ENCODE measurements around the gene RSRC1.

RSRC1 gene

DNA sequence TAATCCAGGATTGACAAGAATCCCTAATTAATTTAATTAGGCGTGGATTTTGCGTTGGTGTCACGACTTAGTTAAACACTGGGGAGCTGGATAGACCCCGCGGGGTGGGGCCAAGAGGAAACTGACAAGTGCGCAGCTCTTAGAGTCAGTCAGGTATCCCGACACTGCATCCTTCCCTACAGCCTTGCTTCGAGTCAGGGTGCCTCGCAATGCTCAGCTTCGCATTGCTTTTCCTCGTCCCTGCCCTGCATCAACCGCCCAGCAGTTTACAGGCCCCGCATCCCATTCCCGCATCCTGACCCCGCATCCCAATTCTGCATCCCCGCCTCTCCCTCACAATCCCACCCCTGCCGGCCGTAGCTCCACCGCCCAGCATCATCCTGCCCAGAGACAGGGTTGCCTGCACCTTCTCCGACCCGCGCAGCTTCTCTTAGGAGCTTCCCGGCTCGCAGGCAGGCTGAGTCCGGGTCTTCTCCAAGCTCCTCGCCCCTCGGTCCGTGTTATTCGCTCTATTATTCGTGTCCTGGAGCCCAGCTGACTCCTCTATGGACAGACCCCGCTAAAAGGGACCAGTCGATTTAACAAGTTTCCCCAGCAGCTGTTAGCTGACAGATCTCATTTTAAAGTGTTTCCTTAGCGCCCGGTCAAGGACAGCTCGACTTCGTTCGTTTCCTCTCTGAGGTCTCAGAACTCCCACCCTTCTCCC, 3.0 kb upstream of the RSRC1 start:
- Histone ChIP-seq H3K4me3 (ENCODE audit: low read length) (no peak overlapping the region), H3K23ac (ENCODE audit: low read length) (no peak overlapping the region), H2BK120ac (ENCODE audit: low read depth, low read length) (no peak overlapping the region), H3K4ac (ENCODE audit: low read depth, low read length) (no peak overlapping the region), H3K4me2 (ENCODE audit: low read length) (peak overlapping the region; percentile 51), H3K27ac (ENCODE audit: low read depth, low read length) (no peak overlapping the region), H4K8ac (ENCODE audit: low read depth, low read length) (no peak overlapping the region), H3K9ac (ENCODE audit: low read length) (no peak overlapping the region), H4K5ac (ENCODE audit: low read length) (no peak overlapping the region), H3K18ac (ENCODE audit: low read length) (no peak overlapping the region), H2BK5ac (ENCODE audit: low read length) (no peak overlapping the region), H3K79me2 (ENCODE audit: control insufficient read depth, insufficient read depth, low read length) (no peaks in the 10 kb centered on the region), H3K79me1 (ENCODE audit: low read length) (no peaks in the 10 kb centered on the region), H3K27me3 (ENCODE audit: insufficient read depth, low read length, poor library complexity) (peaks cover 26% of the 10 kb centered on the region), H2BK15ac (replicated peaks; ENCODE audit: low read depth) (no peak overlapping the region), H3K4me1 (ENCODE audit: control insufficient read depth, low read depth, low read length) (peaks cover 2% of the 10 kb centered on the region), H2AK5ac (ENCODE audit: low read length) (no peak overlapping the region), H3K36me3 (ENCODE audit: control insufficient read depth, insufficient read depth, low read length) (no peaks in the 10 kb centered on the region), H3K56ac (ENCODE audit: low read length) (peak overlapping the region; percentile 52)
- no CpG with 5 or more reads among the region's 37 CpGs for WGBS (ENCODE audit: extremely low coverage, insufficient coverage, low lambda C conversion rate)
- peak; percentile 80 for DNase-seq

DNA sequence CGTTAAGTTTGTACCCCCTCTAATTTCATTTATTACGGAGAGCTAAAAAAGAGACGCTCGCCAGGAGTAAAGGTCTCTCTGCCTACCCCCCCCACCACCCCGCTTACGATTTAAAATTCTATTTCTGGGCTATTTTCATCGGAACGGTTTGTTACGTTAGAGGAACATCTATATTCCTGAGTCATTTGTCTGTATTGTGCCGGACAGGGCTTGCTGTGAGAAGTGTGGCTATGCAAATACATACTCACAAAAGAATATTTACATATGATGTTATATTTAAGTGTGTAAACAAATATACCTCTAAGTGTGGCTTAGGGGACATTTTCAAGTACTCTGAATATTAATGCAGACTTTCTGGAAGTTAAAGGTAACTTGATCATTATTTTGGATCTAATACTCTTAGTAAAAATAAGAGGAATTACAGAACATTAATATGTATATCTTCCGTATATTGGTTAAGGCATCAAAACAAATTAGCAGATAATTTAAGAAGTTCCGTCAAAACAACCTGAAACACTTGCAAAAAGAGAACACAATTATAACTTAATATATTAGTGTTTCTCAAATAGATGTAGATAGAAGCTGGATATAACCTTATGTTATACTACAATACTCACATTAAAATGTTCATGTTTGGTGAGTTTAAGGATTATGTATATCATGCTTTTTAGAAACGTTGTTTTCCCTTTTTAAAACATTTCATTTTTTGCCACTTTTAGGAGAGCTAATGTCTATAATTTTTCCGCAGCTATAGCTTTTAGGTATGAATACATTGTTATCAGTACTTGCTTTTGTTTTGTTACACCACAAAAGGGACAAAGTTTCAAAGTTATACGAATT, 2.1 kb upstream of the RSRC1 start:
- Histone ChIP-seq H3K56ac (ENCODE audit: low read length) (no peak overlapping the region), H3K9ac (ENCODE audit: low read length) (no peak overlapping the region), H3K4me3 (ENCODE audit: low read length) (no peak overlapping the region), H3K4ac (ENCODE audit: low read depth, low read length) (no peak overlapping the region), H3K18ac (ENCODE audit: low read length) (no peak overlapping the region), H3K79me1 (ENCODE audit: low read length) (peaks cover 1% of the 10 kb centered on the region), H3K27ac (ENCODE audit: low read depth, low read length) (no peak overlapping the region), H3K4me2 (ENCODE audit: low read length) (no peak overlapping the region), H4K8ac (ENCODE audit: low read depth, low read length) (no peak overlapping the region), H3K79me2 (ENCODE audit: control insufficient read depth, insufficient read depth, low read length) (peaks cover 2% of the 10 kb centered on the region), H3K36me3 (ENCODE audit: control insufficient read depth, insufficient read depth, low read length) (no peaks in the 10 kb centered on the region), H3K23ac (ENCODE audit: low read length) (no peak overlapping the region), H2BK120ac (ENCODE audit: low read depth, low read length) (no peak overlapping the region), H3K27me3 (ENCODE audit: insufficient read depth, low read length, poor library complexity) (peaks cover 17% of the 10 kb centered on the region), H2BK5ac (ENCODE audit: low read length) (no peak overlapping the region), H4K5ac (ENCODE audit: low read length) (no peak overlapping the region), H2BK15ac (replicated peaks; ENCODE audit: low read depth) (no peak overlapping the region), H3K4me1 (ENCODE audit: control insufficient read depth, low read depth, low read length) (no peaks in the 10 kb centered on the region), H2AK5ac (ENCODE audit: low read length) (no peak overlapping the region)
- WGBS (ENCODE audit: extremely low coverage, insufficient coverage, low lambda C conversion rate): no CpG with 5 or more reads among the region's 15 CpGs
- no peak for DNase-seq

DNA sequence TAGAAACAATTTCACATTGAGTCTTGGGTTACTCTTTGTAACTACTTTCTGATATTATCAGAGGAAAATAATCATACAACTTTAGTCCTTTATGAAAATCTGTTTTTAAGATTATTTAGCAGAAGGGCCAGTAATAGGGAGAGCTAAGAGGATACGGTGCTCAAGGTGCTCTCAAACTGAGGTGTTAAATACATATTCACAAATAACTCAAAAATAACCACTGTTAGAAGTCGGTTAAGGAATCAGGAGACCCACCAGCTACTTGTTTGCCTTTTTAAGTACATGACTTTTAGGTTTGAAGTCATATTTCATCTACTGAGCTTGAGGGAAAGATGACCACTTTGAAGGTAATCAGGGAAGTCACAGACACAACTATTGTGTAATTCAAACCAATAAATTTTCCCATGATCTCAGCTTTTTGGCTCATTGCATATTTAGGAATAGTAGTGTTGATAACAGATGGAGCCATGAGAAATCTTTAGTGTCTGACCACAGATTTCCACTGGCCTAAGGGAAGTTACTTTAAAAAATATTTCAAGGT, 1.4 kb upstream of the RSRC1 start:
- DNase-seq: no peak
- H4K5ac ChIP-seq (ENCODE audit: low read length): no peak overlapping the region

DNA sequence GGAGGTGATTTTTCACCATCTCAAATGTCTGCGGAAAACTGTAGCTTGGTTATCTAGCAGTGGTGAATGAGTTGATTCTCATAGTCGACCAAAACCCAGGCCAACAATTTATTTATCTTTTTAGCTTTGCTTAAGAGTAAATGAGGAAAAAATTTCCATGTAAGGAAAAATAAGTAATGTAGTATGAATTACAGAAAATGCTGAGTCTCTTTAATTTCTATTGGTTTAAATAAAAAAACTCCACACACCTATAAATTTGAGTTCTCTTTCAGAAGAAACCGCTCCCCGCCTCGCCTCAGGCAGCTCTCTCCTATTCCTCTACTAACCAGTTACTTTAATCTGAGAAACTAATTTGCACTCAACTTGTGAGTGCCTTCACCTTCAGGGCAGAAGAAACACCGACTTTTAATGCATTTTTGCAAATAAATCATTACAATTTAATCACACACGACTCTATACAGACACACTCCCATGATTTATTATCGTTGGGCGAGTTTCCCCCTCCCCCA, 540 bp upstream of the RSRC1 start:
- H3K27ac ChIP-seq (ENCODE audit: low read depth, low read length): no peak overlapping the region
- H3K27me3 ChIP-seq (ENCODE audit: insufficient read depth, low read length, poor library complexity): peaks cover 5% of the 10 kb centered on the region
- peak overlapping the region; percentile 98 for H3K4me3 ChIP-seq (ENCODE audit: low read length)
- no peak overlapping the region for H4K5ac ChIP-seq (ENCODE audit: low read length)
- no peak overlapping the region for H3K4ac ChIP-seq (ENCODE audit: low read depth, low read length)
- no peaks in the 10 kb centered on the region for H3K4me1 ChIP-seq (ENCODE audit: control insufficient read depth, low read depth, low read length)
- H4K8ac ChIP-seq (ENCODE audit: low read depth, low read length): no peak overlapping the region
- H2BK5ac ChIP-seq (ENCODE audit: low read length): no peak overlapping the region
- H2BK120ac ChIP-seq (ENCODE audit: low read depth, low read length): no peak overlapping the region
- H2AK5ac ChIP-seq (ENCODE audit: low read length): no peak overlapping the region
- DNase-seq: no peak
- no CpG with 5 or more reads among the region's 9 CpGs for WGBS (ENCODE audit: extremely low coverage, insufficient coverage, low lambda C conversion rate)
- peak overlapping the region; percentile 96 for H3K9ac ChIP-seq (ENCODE audit: low read length)
- no peak overlapping the region for H3K23ac ChIP-seq (ENCODE audit: low read length)
- H3K56ac ChIP-seq (ENCODE audit: low read length): peak overlapping the region; percentile 95
- no peak overlapping the region for H2BK15ac ChIP-seq (replicated peaks; ENCODE audit: low read depth)
- no peak overlapping the region for H3K18ac ChIP-seq (ENCODE audit: low read length)
- peaks cover 1% of the 10 kb centered on the region for H3K79me1 ChIP-seq (ENCODE audit: low read length)
- no peaks in the 10 kb centered on the region for H3K36me3 ChIP-seq (ENCODE audit: control insufficient read depth, insufficient read depth, low read length)
- peak overlapping the region; percentile 64 for H3K4me2 ChIP-seq (ENCODE audit: low read length)
- peaks cover 2% of the 10 kb centered on the region for H3K79me2 ChIP-seq (ENCODE audit: control insufficient read depth, insufficient read depth, low read length)

More for the DNA sequence above, 1.4 kb upstream of the RSRC1 start:
- H3K18ac ChIP-seq (ENCODE audit: low read length): no peak overlapping the region
- H3K4ac ChIP-seq (ENCODE audit: low read depth, low read length): no peak overlapping the region
- H3K23ac ChIP-seq (ENCODE audit: low read length): no peak overlapping the region
- H3K79me1 ChIP-seq (ENCODE audit: low read length): peaks cover 1% of the 10 kb centered on the region
- peaks cover 2% of the 10 kb centered on the region for H3K79me2 ChIP-seq (ENCODE audit: control insufficient read depth, insufficient read depth, low read length)
- no peak overlapping the region for H2BK120ac ChIP-seq (ENCODE audit: low read depth, low read length)
- H2AK5ac ChIP-seq (ENCODE audit: low read length): no peak overlapping the region
- no peak overlapping the region for H3K9ac ChIP-seq (ENCODE audit: low read length)
- H3K4me3 ChIP-seq (ENCODE audit: low read length): no peak overlapping the region
- H4K8ac ChIP-seq (ENCODE audit: low read depth, low read length): no peak overlapping the region
- H3K4me1 ChIP-seq (ENCODE audit: control insufficient read depth, low read depth, low read length): no peaks in the 10 kb centered on the region
- H3K36me3 ChIP-seq (ENCODE audit: control insufficient read depth, insufficient read depth, low read length): no peaks in the 10 kb centered on the region
- H2BK5ac ChIP-seq (ENCODE audit: low read length): no peak overlapping the region
- H3K27me3 ChIP-seq (ENCODE audit: insufficient read depth, low read length, poor library complexity): peaks cover 10% of the 10 kb centered on the region
- no peak overlapping the region for H3K4me2 ChIP-seq (ENCODE audit: low read length)
- H3K56ac ChIP-seq (ENCODE audit: low read length): no peak overlapping the region
- H2BK15ac ChIP-seq (replicated peaks; ENCODE audit: low read depth): no peak overlapping the region
- WGBS (ENCODE audit: extremely low coverage, insufficient coverage, low lambda C conversion rate): no CpG with 5 or more reads among the region's 2 CpGs
- H3K27ac ChIP-seq (ENCODE audit: low read depth, low read length): no peak overlapping the region

DNA sequence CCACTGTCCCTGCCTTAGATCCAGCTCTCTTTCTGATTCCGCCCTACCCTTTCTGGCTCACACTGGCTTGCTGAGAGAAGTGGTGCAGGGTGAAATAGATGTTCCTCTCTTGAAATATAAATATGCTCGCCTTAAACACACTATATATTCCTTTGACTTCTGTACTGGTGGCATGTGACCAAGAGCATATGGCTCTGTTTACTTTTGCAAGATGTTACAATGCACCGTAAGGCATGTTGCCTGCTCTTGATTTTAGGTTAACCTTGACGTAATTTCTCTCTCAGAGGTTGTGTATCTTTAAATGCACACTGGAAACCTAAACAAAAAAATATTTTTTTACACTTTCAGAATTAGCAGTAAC, 749 bp downstream of the RSRC1 start:
- Histone ChIP-seq H2AK5ac (ENCODE audit: low read length) (no peak overlapping the region), H2BK15ac (replicated peaks; ENCODE audit: low read depth) (no peak overlapping the region), H3K9ac (ENCODE audit: low read length) (peak overlapping the region; percentile 96), H3K4me3 (ENCODE audit: low read length) (peak overlapping the region; percentile 98), H3K79me2 (ENCODE audit: control insufficient read depth, insufficient read depth, low read length) (peaks cover 2% of the 10 kb centered on the region), H2BK5ac (ENCODE audit: low read length) (no peak overlapping the region), H4K8ac (ENCODE audit: low read depth, low read length) (no peak overlapping the region), H3K23ac (ENCODE audit: low read length) (no peak overlapping the region), H3K27me3 (ENCODE audit: insufficient read depth, low read length, poor library complexity) (peaks cover 2% of the 10 kb centered on the region), H3K18ac (ENCODE audit: low read length) (no peak overlapping the region), H2BK120ac (ENCODE audit: low read depth, low read length) (no peak overlapping the region), H3K36me3 (ENCODE audit: control insufficient read depth, insufficient read depth, low read length) (no peaks in the 10 kb centered on the region), H3K4ac (ENCODE audit: low read depth, low read length) (no peak overlapping the region), H3K79me1 (ENCODE audit: low read length) (peaks cover 1% of the 10 kb centered on the region), H4K5ac (ENCODE audit: low read length) (no peak overlapping the region), H3K4me1 (ENCODE audit: control insufficient read depth, low read depth, low read length) (no peaks in the 10 kb centered on the region), H3K56ac (ENCODE audit: low read length) (peak overlapping the region; percentile 95), H3K4me2 (ENCODE audit: low read length) (peak overlapping the region; percentile 28), H3K27ac (ENCODE audit: low read depth, low read length) (peak overlapping the region; percentile 51)
- DNase-seq: no peak
- WGBS (ENCODE audit: extremely low coverage, insufficient coverage, low lambda C conversion rate): no CpG with 5 or more reads among the region's 4 CpGs

All from mesendoderm (in vitro differentiated cells).